Measurements from ENCODE around the gene PIK3CB.

DNA sequence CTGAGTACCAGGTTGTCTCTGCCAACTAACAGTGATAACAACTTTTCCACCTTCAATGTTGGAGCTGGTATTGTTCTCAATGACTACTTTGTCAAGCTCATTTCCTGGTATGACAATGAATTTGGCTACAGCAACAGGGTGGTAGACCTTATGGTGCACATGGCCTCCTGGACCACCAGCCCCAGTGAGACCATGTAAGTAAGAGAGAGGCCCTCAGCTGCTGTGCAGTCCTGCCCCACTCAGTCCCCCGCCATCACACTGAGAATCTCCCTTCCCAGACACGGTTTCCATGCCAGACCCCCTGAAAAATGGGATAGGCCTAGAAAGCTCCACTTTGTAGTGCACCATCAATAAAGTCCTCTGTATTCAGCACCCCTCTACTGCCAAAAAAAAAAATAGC lies 56.1 kb downstream of the PIK3CB start:
- TF ChIP-seq, protein P1, sequence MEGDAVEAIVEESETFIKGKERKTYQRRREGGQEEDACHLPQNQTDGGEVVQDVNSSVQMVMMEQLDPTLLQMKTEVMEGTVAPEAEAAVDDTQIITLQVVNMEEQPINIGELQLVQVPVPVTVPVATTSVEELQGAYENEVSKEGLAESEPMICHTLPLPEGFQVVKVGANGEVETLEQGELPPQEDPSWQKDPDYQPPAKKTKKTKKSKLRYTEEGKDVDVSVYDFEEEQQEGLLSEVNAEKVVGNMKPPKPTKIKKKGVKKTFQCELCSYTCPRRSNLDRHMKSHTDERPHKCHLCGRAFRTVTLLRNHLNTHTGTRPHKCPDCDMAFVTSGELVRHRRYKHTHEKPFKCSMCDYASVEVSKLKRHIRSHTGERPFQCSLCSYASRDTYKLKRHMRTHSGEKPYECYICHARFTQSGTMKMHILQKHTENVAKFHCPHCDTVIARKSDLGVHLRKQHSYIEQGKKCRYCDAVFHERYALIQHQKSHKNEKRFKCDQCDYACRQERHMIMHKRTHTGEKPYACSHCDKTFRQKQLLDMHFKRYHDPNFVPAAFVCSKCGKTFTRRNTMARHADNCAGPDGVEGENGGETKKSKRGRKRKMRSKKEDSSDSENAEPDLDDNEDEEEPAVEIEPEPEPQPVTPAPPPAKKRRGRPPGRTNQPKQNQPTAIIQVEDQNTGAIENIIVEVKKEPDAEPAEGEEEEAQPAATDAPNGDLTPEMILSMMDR (conservative IDR thresholded peaks at IDR 0.05; ENCODE audit: low read depth, low read length) = no peak
- TF ChIP-seq EZH2 (IDR thresholded peaks at IDR 0.05; ENCODE audit: low read length, unreplicated experiment) = no peak
- TF ChIP-seq EZH2phosphoT487 (IDR thresholded peaks at IDR 0.05; ENCODE audit: borderline replicate concordance, low read length) = no peak

All from PC-3 (cell line).